Activated CD4-positive, alpha-beta T cell treated with anti-CD3 and anti-CD28 coated beads for 24 hours (primary cell): Measurements from ENCODE around the gene CD72.
"Not testable (repeated sequence)": the region's sequence is repeated elsewhere in the genome, so short reads cannot be mapped to it uniquely, and the experiment has no call there.

Experiments used
- DNase-seq, 2 donors: peaks; one replicate each; pipeline ENCODE4 v3.0.0-alpha.2; 2020; ENCODE audit warnings: low read depth in 2 of 2

CD72 gene

DNA sequence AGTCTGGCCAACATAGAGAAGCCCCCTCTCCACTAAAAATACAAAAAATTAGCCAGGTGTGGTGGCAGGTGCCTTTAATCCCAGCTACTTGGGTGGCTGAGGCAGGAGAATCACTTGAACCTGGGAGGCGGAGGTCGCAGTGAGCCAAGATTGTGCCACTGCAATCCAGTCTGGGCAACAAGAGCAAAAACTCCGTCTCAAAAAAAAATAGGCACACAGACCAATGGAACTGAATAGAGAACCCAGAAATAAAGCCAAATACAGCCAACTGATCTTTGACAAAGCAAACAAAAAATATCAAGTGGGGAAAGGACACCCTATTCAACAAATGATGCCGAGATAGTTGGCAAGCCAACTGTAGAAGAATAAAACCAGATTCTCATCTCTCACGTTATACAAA is 29.7 kb downstream of the CD72 start:
- not testable (repeated sequence) for DNase-seq

- DNase-seq: not testable (repeated sequence)
These were observed 33.5 kb downstream of the CD72 start for GRCh38 chr9:35584681-35585080.

DNA sequence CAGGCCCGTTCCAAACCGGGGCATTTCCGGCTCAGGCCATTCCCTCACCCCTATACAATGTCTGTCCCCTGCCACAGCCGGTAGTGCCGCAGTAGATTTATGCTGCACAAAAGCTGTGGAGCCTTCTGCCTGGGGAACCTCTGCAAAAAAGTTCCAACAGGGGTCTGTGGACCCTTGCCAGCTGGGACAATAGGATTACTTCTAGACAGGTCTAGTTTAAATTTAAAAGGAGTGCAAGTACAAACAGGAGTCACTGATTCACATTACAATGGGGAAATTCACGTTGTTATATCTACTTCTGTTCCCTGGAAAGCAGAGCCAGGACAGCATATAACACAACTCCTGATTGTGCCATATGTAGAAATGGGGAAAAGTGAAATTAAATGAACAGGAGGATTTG is 34.7 kb downstream of the CD72 start:
- DNase-seq: not testable (repeated sequence)

DNA sequence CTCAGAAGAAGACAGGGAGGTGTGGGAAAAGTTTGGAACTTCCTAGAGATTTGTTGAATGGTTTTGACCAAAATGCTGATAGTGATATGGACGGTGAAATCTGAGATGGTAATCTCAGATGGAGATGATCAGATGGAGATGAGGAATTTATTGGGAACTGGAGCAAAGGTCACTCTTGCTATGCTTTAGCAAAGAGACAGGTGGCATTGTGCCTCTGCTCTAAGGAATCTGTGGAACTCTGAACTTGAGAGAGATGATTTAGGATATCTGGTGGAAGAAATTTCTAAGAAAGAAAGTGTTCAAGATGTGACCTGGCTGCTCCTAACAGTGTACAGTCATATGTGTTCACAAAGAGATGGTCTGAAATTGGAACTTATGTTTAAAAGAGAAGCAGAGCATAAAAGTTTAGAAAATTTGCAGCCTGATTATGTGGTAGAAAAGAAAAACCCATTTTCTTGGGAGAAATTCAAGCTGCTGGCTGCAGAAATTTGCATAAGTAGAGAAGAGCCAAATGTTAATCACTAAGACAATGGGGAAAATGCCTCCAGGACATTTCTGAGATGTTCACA is 38.5 kb downstream of the CD72 start:
- not testable (repeated sequence) for DNase-seq

GRCh38 chr9:35579130-35579529 is 39.1 kb downstream of the CD72 start:
- peak; percentile 12 to 16 for DNase-seq

- DNase-seq: no peak
These were observed 40.7 kb downstream of the CD72 start for GRCh38 chr9:35577486-35577885.

DNA sequence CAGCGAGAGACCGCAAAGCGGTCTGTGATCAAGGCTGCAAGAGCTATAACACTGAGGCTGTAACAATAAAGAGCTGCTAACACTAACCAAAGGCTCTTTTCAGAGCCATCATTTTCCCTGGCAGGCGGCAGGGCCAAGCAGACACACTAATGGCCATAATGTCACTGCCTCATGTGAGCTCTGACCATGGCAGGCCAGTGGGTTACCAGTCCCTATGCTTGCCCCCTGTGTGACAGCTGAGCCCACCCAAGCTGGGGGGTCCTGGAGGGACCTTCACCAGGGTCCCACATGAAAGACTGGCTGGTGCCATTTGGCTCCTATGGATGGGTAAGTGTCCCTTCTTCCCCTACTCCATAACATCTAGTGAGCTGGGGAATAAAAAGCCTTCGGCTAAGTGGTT is 42.7 kb downstream of the CD72 start:
- DNase-seq: no peak

GRCh38 chr9:35574578-35575122 is 43.6 kb downstream of the CD72 start:
- DNase-seq: no peak

GRCh38 chr9:35570709-35571504 is 47.3 kb downstream of the CD72 start:
- peak in 1 of 2 donors; percentile 46 for DNase-seq

GRCh38 chr9:35569206-35569605 is 49.0 kb downstream of the CD72 start:
- no peak for DNase-seq

- no peak for DNase-seq
These were observed 50.0 kb downstream of the CD72 start for GRCh38 chr9:35568196-35568595.

DNA sequence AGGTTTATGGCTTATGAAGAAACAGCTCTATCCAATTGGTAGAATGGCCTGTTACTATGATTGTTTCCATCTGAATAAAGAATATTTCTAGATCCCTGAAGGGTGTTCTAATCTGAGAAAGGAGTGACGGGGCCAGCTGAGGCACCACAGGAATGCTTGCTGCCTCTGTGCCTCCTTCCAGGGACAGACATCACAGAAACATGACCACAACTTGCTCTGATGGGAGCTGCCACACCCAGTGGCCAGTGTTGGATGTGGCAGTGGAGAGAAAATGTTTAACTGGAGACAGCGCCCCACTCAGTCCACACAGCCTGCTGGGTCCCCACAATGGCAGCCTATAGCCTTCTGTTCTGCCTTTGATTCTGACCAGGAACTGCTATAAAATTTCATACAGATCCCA is 51.8 kb downstream of the CD72 start:
- no peak for DNase-seq

GRCh38 chr9:35564658-35565061 is 53.6 kb downstream of the CD72 start:
- DNase-seq: no peak

GRCh38 chr9:35563791-35564197 is 54.4 kb downstream of the CD72 start:
- DNase-seq: no peak

DNA sequence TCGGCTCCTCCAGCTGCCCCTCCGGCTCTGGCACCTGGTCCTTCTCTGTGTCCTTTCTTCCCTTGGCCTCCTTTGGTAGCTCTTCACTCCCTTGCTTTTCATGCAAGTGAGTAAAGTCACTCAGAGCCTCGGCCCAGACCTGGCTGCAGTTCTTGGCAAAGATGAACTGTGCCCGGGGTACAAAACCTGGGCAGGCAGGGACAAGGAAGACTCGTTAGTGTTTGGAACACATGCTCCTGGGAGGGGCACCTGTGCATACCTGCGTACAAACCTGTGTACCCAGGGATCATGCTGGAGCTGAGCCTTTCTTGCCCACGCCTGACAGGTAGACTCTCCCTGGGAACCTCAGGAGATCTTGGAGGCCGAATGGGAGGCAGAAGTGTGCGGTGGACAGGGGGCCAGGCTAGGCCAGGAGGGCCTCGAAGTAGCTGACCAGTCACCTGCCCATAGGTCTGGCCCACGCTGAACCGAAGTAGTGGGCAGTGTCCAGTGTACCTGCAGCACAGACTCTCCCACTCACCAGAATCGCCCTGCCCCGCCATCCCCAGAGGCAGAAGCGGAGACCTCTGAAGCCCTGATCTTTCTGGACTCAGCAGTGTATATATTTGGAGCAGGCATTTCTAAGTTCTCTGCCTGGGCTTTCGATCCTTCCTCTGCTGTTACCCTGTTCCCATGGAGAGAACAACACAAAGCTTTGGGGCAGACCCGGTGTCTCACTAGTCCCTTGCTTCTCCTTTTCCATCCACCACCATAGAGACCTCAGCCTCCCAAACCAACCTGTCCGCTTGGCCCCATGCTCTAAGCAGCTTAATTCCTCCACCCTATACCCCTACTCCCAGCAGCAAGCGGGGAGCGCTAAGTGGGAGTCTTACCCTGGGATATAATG is 55.1 kb downstream of the CD72 start:
- DNase-seq: no peak

DNA sequence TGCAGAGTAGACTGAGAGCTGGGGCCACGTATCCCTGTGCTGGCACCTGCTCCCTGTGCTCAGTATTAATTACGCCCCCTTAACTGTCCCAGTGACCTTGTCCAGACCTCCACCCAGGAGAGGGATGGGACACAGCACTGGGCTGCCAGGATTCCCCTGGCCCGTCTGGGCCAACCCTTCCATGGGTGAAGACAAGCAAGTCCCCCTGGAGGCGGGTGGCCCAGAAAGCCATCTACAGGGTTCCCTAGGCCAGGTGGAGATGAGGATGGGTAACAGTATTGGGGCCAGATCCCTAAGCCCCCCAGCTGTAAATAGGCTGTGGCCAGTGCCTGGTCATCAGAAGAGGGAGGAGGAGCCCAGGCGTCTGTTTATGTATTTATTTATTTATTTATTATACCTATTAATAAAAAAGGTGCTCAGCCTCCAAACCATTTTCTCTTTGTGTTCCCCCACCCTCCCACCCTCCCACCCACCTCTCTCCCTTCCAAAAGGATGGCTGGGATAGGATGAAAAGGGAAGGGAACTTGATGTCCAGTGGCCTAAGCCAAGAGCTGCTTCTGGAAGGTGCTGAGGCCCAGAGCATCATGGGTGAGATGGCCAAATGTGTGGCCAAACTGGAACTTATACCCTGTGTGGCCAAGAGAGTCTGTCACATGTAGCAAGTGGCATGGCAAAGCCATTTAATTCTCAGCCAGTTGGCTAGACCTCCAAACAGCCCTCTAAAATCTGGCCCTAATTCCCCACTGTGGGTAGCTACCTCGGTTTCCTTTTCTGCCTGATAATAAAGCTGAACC is 56.5 kb downstream of the CD72 start:
- DNase-seq: no peak

DNA sequence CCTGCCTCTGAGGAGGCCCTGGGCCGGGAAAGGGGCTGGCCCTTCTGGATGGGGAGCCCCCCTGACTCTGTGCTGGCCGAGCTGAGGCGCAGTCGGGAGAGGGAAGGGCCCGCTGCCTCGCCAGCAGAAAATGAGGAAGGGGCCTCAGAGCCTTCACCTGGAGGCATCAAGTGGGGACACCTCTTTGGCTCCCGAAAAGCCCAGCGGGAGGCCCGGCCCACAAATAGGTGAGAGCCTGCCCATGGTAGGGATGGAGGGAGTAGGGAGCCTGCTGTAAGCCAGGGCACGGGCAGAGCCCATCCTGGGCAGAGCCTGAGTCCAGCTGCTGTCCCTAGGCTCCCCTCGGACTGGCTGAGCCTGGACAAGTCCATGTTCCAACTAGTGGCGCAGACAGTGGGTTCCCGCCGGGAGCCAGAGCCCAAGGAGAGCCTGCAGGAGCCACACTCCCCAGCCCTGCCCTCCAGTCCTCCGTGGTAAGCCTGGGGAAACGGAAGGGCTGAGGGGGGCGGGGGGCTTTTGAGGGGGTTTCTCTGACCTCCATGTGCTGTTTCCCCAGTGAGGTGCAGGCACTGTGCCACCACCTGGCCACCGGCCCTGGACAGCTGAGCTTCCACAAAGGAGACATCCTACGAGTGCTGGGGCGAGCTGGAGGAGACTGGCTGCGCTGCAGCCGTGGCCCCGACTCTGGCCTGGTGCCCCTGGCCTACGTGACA is 57.4 kb downstream of the CD72 start:
- no peak for DNase-seq
